Stimulated activated CD8-positive, alpha-beta memory T cell treated with anti-CD3 and anti-CD28 coated beads, Interleukin-4, amount 100 ng/mL, for 24 hours (primary cell): ENCODE data around the gene B3GNT9.
"Not testable (repeated sequence)": the region's sequence is repeated elsewhere in the genome, so short reads cannot be mapped to it uniquely, and the experiment has no call there.

ENCODE experiments used
- DNase-seq: peaks from one replicate; pipeline ENCODE4 v3.0.0-alpha.2; 2020; ENCODE audit warnings: low read depth

Gene B3GNT9

GRCh38 chr16:67150047-67150832 lies 558 bp downstream of the B3GNT9 start:
- DNase-seq = no peak

- DNase-seq = no peak
Observed at GRCh38 chr16:67149276-67150046, 1.3 kb downstream of the B3GNT9 start.

- DNase-seq = no peak
Observed at GRCh38 chr16:67148656-67149275, 2.0 kb downstream of the B3GNT9 start.

DNA sequence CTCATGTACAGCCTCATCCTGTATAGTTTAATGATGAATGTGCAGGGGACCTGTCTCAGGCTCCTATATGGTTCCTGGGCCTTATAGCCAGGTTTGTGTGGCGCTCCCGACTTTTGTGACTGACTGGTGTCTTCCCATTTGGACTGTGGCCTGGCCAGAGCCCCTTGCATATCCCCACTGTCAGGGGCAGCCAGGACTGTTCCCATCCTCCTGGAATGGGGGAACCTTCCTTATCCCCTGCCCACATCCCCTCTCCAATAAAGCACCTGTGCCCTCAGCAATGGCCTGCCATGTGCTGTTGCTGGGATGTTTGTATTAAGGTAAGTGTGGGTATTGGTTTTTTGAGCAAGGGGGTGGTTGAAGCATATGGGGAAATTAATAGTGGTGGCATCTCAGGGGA lies 2.6 kb downstream of the B3GNT9 start:
- no peak for DNase-seq

DNA sequence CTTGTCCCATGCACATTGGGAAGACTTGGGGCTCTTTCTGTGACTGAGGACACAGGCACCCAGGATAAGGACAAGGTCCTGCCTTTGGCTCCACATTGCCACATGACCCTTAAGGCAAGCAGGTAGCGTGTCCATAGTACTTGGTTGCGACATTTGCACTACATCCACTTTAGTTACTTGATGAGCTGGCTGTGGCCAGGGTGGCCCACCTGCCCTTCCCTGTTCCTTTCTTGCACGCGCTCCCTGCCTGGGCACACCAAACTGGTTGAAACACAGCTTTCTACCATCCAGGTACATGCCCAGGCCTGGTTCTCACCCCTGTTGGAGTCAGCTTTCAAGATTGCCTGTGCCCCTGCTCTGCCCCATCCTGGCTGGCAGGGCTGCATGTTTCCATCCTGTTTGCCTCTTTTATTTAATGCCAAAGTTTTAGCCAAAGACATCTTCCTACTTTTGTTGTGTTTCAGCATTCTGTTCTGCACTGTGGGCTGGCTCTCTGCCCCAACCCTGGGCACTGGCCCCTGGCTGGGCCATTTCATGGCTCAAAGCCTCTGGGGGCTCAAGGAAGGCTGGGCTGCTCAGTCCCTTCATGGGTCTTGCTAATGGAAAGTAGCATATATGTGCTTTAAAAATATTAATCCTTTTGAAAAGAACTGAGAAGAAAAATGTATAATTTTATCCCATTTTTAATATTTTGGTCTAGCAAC lies 3.2 kb downstream of the B3GNT9 start:
- no peak for DNase-seq

DNA sequence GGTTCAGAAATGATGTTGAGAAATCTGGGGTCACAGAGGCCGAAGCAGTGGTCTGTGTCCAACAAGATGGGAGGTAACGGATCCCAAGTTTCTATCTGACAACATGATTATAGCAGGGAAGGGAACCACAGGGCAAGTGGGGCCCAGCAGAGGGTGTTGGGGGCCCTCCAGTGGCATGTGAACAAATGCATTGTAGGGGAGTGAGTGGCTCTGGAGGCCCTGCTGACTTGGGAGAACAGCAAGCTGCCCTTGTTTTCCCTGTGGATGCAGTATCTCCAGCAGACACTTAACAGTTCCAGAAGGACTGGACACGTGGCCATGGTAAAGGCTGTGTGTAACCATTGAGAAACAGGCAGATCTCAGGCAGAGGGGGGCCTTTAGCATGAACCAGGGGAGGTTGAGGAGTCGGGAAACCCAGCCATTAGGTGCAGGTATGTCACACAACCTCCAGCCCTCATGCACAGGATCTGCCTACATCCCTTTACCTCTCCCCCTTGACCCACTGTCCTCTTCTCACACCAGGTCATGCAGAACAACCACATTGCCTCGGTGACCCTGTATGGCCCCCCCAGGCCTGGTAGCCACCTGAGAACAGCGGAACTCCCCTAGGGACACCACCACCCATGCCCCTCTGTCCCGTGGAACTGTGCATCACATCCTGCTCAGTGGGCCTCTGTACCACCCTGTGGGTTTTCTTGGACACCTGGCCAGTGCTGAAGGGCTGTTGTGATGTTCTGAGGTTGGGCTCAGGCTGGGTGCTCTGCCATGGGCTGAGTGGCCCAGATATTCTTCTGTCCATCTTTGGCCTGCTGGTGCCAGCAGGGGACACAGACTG lies 4.1 kb downstream of the B3GNT9 start:
- DNase-seq = no peak

- no peak for DNase-seq
Observed at GRCh38 chr16:67145746-67146145, 5.1 kb downstream of the B3GNT9 start.

GRCh38 chr16:67144943-67145342 lies 5.9 kb downstream of the B3GNT9 start:
- DNase-seq = no peak

DNA sequence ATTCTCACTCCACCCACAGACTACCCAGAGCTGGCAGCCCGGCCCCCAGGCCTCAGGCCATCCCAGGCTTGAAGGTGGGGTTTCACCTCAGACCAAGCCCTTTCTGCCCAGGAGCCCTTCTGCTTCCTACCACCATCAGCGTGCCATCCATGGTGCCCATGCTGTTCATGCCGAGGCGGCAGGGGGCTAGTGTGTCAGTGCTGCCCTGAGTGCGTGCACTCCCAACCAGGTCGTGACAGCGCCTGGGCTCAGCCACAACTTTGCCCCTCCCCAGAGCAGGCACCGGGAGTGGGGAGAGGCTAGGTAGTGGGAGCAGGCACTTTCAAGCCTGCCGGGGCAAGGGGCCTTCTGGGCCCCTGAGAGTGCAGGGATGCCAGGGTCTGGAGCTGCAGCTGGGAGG lies 8.5 kb downstream of the B3GNT9 start:
- no peak for DNase-seq

DNA sequence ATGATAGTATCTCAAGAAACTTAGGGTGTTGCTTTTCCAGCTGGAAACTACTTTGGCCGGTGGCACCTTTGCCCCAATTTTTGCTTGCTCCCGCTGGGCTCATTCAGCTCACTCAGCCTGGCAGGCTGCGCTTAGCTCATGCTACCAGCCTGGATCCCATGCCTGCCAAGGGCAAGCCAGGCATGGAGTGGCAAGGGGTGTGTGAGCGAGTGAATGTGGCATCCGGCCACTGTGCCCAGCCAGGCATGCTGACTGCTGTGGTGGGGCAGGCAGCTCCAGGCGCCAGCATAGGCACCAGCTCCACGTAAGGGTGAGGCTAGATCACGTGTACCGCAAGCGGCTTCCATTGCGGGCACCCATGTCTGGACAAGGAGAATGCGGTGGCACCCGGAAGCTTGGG lies 9.4 kb downstream of the B3GNT9 start:
- no peak for DNase-seq

DNA sequence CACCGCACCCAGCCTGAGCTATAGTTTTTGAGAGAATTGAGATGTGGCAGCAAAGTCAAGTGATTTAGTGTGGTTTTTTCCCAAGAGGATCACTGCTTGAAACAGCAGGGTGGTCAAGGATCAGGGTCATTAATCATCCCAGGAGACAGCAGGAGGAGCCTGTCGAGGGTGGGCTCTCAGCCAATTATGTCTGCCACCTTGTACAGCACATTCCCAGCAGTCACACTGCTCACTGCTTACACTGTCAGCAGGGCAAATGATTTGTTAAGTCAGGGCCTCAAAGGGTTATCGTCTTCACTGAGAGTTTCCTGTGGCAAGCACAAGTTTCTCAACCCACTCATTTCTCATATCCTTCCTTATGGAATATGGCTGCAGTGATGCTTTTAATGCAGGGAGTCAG lies 13.2 kb downstream of the B3GNT9 start:
- DNase-seq = no peak

- no peak for DNase-seq
Observed at GRCh38 chr16:67129422-67129821, 21.4 kb downstream of the B3GNT9 start.

DNA sequence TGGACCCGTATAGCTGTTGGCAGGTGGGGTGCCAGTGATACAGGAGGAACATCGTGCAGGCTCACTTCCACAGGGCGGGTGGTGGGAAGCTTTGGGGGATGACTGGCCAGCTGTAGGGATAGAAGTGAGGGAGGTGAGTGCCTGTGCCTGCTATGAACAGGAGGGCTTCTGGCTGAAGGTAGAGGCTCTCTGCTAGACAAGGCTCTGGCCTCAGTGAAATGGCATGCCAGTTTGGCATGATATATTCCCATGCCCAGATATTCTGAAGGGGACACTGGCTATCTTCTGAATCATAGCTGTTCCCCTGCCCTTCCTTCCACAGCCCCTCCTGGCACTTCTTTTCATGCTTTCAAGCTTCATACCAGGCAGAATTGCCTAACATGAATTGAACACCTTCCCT lies 21.9 kb downstream of the B3GNT9 start:
- DNase-seq = no peak

DNA sequence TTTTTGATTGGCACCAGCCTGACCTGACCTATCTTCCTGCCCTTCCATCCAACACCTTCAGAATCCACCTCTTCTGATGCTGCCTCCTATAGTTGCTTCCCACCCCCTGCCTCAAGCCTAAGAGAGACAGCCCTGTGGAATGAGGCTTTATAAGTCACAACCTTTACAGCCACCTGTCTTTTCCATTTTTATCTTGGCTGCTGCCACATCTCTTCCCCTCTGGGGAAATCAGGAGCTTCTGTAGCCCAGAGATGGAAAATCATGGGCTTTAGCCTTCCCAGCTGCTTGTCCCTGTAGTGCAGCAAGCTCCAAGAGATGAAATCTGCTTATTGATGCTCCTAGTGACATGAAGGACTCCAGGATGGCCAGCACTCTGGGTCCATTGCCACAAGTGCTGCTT lies 22.4 kb downstream of the B3GNT9 start:
- DNase-seq = no peak

DNA sequence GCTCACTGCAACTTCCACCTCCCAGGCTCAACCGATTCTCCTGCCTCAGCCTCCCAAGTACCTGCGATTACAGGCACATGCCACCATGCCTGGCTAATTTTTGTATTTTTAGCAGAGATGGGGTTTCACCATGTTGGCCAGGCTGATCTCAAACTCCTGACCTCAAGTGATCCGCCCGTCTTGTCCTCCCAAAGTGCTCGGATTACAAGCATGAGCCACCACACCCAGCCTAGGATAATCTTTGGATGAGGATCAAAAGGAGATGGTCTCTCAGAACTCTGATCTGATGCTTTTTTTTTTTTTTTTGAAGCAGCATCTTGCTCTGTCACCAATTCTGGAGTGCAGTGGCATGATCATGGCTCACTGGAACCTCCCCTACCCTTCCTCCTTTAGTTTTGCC lies 28.0 kb downstream of the B3GNT9 start:
- not testable (repeated sequence) for DNase-seq

DNA sequence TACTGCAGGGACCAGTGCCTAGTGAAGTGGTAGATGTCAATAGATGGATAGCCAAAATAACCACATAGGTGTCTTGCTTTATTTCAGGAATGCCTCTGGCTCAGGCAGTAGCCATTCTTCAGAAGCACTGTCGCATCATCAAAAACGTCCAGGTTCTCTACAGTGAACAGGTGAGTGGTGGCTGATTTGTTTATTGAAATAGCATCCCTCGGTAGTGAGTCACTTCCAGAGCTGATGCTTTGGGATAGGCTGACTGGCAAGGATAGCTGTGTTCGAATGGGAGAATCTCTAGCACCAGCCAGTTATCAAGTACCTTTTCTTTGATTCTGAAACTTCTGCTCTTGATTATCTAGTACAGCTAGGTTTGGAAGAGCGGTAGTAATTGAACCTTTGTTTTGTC lies 30.8 kb downstream of the B3GNT9 start:
- no peak for DNase-seq

DNA sequence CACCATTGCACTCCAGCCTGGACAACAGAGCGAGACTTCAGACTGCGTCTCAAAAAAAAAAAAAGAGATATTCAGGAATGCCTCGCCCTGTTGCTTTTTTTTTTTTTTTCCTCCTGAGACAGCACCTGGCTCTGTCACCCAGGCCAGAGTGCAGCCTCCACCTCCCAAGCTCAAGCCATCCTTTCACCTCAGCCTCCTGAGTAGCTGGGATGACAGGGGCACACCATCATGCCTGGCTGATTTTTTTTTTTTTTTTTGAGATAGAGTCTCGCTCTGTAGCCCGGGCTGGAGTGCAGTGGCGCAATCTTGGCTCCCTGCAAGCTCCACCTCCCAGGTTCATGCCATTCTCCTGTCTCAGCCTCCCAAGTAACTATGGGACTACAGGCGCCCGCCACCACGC lies 33.1 kb downstream of the B3GNT9 start:
- DNase-seq = no peak

DNA sequence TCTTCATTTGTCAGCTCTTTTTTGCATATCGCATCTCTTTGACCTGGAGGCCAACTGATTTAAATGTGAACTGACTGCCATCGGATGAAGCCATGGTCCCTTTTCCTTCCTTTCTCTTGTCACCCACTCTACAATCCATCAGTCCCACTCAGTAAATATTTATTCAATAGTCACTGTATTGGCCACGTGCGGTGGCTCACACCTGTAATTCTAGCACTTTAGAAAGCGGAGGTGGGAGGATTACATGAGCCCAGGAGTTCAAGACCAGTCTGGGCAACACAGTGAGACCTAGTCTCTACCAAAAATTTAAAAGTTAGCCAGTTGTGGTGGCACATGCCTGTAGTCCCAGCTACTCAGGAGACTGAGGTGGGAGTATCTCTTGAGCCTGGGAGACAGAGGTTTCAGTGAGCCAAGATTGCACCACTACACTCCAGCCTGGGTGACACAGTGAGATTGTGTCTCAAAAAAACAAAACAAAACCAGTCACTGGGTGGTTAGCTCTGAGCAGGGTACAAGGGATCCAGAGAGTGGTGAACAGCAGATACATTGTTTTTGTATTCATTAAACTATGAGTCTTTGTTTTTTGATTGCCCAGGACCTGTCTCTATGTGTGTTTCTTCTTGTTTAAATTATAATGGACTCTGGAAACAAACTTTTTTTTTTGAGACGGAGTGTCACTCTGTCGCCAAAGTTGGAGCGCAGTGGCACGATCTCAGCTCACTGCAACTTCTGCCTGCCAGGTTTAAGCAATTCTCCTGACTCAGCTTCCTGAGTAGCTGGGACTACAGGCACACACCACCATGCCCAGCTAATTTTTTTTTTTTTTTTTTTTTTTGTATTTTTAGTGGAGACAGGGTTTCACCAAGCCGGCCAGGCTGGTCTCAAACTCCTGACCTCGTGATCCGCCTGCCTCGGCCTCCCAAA lies 34.1 kb downstream of the B3GNT9 start:
- DNase-seq = no peak

DNA sequence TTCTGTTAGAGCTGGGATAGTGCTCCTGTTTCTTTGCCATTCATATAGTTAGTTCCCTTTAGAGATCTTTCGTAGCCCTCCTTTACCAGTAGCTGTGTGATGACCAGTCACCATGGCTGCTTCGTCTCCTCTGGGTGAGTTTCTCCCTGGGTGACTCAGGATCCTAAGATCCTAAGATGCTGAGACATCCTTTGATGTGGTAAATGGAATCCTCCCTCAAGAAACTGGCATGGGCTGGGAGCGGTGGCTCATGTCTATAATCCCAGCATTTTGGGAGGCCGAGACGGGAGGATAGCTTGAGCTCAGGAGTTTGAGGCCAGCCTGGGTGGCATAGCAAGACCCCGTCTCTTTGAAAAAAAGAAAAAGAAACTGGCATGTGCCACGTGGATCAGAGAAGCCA lies 35.2 kb downstream of the B3GNT9 start:
- no peak for DNase-seq

- DNase-seq = no peak
Observed at GRCh38 chr16:67114793-67115192, 36.0 kb downstream of the B3GNT9 start.
